Right lobe of liver (tissue), 4 donors: ENCODE results near the gene AFF2.

ENCODE experiments used
- POLR2A ChIP-seq: fragments of 450-650 bp; IDR thresholded peaks from one replicate; pipeline ENCODE4 v1.6.1; 2017; ENCODE audit warnings: antibody characterized with exemption, mild to moderate bottlenecking
- TF ChIP-seq, protein P1 (sequence below), 4 donors: fragments of 200-600 bp in 3 of 4; fragments of 450-650 bp in 1 of 4; IDR thresholded peaks; one replicate each; pipeline versions ENCODE4 v1.5.1 to v1.8.0; 2016 to 2022; ENCODE audit warnings: antibody characterized with exemption in 4 of 4, mild to moderate bottlenecking in 2 of 4
- donor health status: DM: no; HTN: no; CAD: no.
- donor health status: DM: no; HTN: no; CAD: no.
- donor health status: DM: no; HTN: yes; CAD: no.

DNA sequence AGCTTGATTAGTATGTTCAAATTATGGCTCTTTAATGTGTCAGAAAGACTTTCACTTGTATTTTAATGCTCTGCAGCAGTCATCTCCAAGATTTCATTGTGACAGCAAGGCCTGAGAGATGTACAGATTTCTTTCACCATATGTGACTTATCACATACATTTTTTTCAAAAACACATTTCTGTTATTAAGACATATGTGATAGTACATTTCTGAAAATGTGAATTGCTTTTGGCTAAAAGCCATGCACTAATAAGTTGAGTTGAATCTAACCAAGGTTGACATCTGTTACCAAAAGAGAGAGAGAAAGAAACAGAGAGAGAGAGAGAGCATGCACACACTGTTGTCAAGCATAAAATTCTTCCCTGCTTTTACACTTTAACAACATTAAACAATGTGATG, 409.3 kb downstream of the AFF2 start:
- TF ChIP-seq, protein P1, sequence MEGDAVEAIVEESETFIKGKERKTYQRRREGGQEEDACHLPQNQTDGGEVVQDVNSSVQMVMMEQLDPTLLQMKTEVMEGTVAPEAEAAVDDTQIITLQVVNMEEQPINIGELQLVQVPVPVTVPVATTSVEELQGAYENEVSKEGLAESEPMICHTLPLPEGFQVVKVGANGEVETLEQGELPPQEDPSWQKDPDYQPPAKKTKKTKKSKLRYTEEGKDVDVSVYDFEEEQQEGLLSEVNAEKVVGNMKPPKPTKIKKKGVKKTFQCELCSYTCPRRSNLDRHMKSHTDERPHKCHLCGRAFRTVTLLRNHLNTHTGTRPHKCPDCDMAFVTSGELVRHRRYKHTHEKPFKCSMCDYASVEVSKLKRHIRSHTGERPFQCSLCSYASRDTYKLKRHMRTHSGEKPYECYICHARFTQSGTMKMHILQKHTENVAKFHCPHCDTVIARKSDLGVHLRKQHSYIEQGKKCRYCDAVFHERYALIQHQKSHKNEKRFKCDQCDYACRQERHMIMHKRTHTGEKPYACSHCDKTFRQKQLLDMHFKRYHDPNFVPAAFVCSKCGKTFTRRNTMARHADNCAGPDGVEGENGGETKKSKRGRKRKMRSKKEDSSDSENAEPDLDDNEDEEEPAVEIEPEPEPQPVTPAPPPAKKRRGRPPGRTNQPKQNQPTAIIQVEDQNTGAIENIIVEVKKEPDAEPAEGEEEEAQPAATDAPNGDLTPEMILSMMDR (IDR thresholded peaks at IDR 0.05) = no peak
- no peak for TF ChIP-seq POLR2A
